WTC11 (cell line): ENCODE data around the gene SYNGR3. TPM values are rescaled to one million over a fixed set of nuclear protein-coding genes. Genes with fewer than 3 reads are reported as not detected.
A peak's percentile ranks its signal among the peaks of the same experiment; 100 is the strongest.

Experiments
- ATAC-seq: fragments of 200-7000 bp; cut with Tn5 transposase; 2 replicates; pipeline ENCODE4 v1.10.0; 2021; ENCODE audit warnings: mild to moderate bottlenecking, moderate library complexity
- CTCF ChIA-PET: fragments of 300-600 bp; sonication (Branson Sonifier 250); formaldehyde crosslinking; loops from one replicate; lab custom pipeline; 2021; ENCODE audit warnings: antibody characterized with exemption; lab: Charles Lee
- POLR2A ChIA-PET: fragments of 350-600 bp; sonication (Branson Sonifier 250); formaldehyde crosslinking; loops from one replicate; lab custom pipeline; 2021; ENCODE audit warnings: antibody characterized with exemption; lab: Charles Lee
- DNase-seq: peaks from one replicate; pipeline ENCODE4 v3.0.0; 2021; ENCODE audit warnings: low spot score
- H3K27ac Mint-ChIP-seq: 2 replicates; pipeline ENCODE4 v1.8.0; 2021; ENCODE audit warnings: mixed read lengths
- H3K27me3 Mint-ChIP-seq: 2 replicates; pipeline ENCODE4 v1.8.0; 2021; ENCODE audit warnings: low read depth, mild to moderate bottlenecking, moderate library complexity, mixed read lengths
- H3K36me3 Mint-ChIP-seq: 2 replicates; pipeline ENCODE4 v1.8.0; 2021; ENCODE audit warnings: mixed read lengths
- H3K4me1 Mint-ChIP-seq: 2 replicates; pipeline ENCODE4 v1.8.0; 2022; ENCODE audit warnings: mixed read lengths
- H3K4me3 Mint-ChIP-seq: 2 replicates; pipeline ENCODE4 v1.8.0; 2021; ENCODE audit warnings: mild to moderate bottlenecking, moderate library complexity, mixed read lengths
- H3K9me3 Mint-ChIP-seq: 2 replicates; pipeline ENCODE4 v1.8.0; 2021; ENCODE audit warnings: mixed read lengths
- IRF2 ChIP-seq: sonication (generic); formaldehyde crosslinking; IDR thresholded peaks from 2 replicates; pipeline ENCODE4 v1.8.0; 2022; ENCODE audit warnings: low read depth, missing genetic modification reagents, borderline replicate concordance
- MXD4 ChIP-seq: fragments of 250-450 bp; sonication (Bioruptor Pico); IDR thresholded peaks from 2 replicates; pipeline ENCODE4 v1.8.0; 2021; ENCODE audit warnings: mild to moderate bottlenecking, moderate library complexity, borderline replicate concordance
- SP1 ChIP-seq: sonication (generic); formaldehyde crosslinking; conservative IDR thresholded peaks from 2 replicates; pipeline ENCODE4 v1.8.1; 2022; ENCODE audit warnings: missing genetic modification reagents
- TEAD1 ChIP-seq: sonication (generic); formaldehyde crosslinking; IDR thresholded peaks from 2 replicates; pipeline ENCODE4 v1.8.0; 2022; ENCODE audit warnings: mild to moderate bottlenecking, missing genetic modification reagents
- ZNF121 ChIP-seq: sonication (generic); formaldehyde crosslinking; IDR thresholded peaks from 2 replicates; pipeline ENCODE4 v1.8.0; 2023; ENCODE audit warnings: missing genetic modification reagents
- ZNF317 ChIP-seq: sonication (generic); formaldehyde crosslinking; IDR thresholded peaks from 2 replicates; pipeline ENCODE4 v1.8.1; 2023; ENCODE audit warnings: low read depth, mild to moderate bottlenecking, moderate library complexity, missing genetic modification reagents, borderline replicate concordance
- ZNF416 ChIP-seq: fragments of 250-450 bp; sonication (Bioruptor Pico); IDR thresholded peaks from 2 replicates; pipeline ENCODE4 v1.9.0; 2021; ENCODE audit warnings: mild to moderate bottlenecking, inconsistent platforms
- total RNA-seq: library from RNA; stranded (reverse); gene quantifications from 3 replicates; pipeline ENCODE4 v1.2.3, GENCODE V29; 2021
- TF ChIP-seq, protein P1 (sequence below): sonication (generic); formaldehyde crosslinking; IDR thresholded peaks from 2 replicates; pipeline ENCODE4 v1.8.0; 2022; ENCODE audit warnings: mild to moderate bottlenecking, missing genetic modification reagents
- TF ChIP-seq, protein P2 (sequence below): sonication (generic); formaldehyde crosslinking; IDR thresholded peaks from 2 replicates; pipeline ENCODE4 v1.8.1; 2022; ENCODE audit warnings: low read depth, mild to moderate bottlenecking, moderate library complexity, missing genetic modification reagents, borderline replicate concordance
- TF ChIP-seq, protein P3 (sequence below): fragments of 250-450 bp; sonication (Bioruptor Pico); IDR thresholded peaks from 2 replicates; pipeline ENCODE4 v1.9.0; 2021; ENCODE audit warnings: mild to moderate bottlenecking
- TF ChIP-seq, protein P4 (sequence below): sonication (generic); formaldehyde crosslinking; IDR thresholded peaks from 2 replicates; pipeline ENCODE4 v1.8.0; 2022; ENCODE audit warnings: missing genetic modification reagents
- TF ChIP-seq, protein P5 (sequence below): fragments of 250-450 bp; sonication (Bioruptor Pico); IDR thresholded peaks from 2 replicates; pipeline ENCODE4 v1.8.0; 2021; ENCODE audit warnings: mild to moderate bottlenecking
- TF ChIP-seq, protein P6 (sequence below): sonication (generic); formaldehyde crosslinking; IDR thresholded peaks from 2 replicates; pipeline ENCODE4 v1.8.0; 2022; ENCODE audit warnings: mild to moderate bottlenecking, missing genetic modification reagents
- TF ChIP-seq, protein P7 (sequence below): sonication (generic); formaldehyde crosslinking; IDR thresholded peaks from 2 replicates; pipeline ENCODE4 v1.8.1; 2023; ENCODE audit warnings: mild to moderate bottlenecking, missing genetic modification reagents

SYNGR3 gene
- total RNA-seq, 1 experiment from 2014 or later, result 41.5 TPM

DNA sequence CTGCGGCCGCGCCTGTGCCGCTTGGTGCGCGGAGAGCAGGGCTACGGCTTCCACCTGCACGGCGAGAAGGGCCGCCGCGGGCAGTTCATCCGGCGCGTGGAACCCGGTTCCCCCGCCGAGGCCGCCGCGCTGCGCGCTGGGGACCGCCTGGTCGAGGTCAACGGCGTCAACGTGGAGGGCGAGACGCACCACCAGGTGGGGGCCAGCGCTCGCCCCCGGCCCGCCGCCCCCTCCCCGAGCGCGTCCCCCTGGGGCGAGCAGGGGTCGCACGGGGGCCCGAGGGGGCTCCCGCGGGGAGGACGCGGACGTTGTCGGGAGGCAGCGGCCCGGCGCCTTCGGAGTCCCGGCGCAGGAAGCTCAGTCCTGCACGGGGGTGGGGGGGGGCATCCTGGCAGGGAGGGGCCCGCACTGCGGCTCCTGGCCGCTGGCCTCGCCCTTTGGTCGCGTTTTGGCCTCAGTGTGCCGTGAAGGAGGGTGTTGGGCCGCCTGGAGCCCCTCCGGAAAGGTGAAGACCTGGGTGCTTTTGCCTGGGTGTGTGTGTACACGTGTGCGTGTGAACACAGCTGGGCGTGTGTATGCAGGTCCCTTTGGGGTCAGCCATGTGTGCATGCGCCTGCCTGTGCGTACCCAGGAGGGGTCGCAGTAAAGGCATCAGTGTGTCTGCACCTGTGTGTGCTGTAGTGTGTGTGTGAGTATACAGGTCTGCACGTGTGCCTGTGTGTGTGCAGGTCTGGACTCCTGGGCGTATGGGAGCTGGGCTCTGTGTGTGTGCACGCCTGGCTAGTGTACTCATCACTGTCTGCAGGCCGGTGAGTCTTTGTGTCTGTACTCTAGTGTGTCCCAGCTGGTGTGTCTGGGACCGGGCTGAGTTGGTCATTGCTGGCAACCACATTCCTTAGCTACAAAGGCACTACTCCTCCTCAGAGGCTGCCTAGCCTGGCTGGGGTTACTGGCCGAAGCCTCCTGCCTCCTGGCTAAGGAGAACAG lies 37.5 kb downstream of the SYNGR3 start:
- POLR2A ChIA-PET, result interaction anchor here (0.6 kb wide), 1 partner anchor 55 kb away, joined by 4 read pairs; no protein-coding TSS in a partner anchor

More for the DNA sequence above, 37.5 kb downstream of the SYNGR3 start:
- Mint-ChIP-seq H3K4me3 (peak overlapping the region; percentile 75), H3K9me3 (no peaks in the 10 kb centered on the region), H3K27ac (no peak overlapping the region), H3K4me1 (peaks cover 12% of the 10 kb centered on the region), H3K27me3 (peaks cover 34% of the 10 kb centered on the region), H3K36me3 (no peaks in the 10 kb centered on the region)
- CTCF ChIA-PET, result interaction anchor here (0.7 to 2.3 kb wide), 7 partner anchors 11 to 474 kb away, joined by 3 to 16 read pairs (median 4); no protein-coding TSS in a partner anchor
- ATAC-seq (no peak), DNase-seq (no peak)
- TF ChIP-seq, protein P1, sequence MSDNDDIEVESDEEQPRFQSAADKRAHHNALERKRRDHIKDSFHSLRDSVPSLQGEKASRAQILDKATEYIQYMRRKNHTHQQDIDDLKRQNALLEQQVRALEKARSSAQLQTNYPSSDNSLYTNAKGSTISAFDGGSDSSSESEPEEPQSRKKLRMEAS (CRISPR knock-in tag), result no peak
- no peak for TF ChIP-seq ZNF317 (CRISPR knock-in tag)
- TF ChIP-seq, protein P2, sequence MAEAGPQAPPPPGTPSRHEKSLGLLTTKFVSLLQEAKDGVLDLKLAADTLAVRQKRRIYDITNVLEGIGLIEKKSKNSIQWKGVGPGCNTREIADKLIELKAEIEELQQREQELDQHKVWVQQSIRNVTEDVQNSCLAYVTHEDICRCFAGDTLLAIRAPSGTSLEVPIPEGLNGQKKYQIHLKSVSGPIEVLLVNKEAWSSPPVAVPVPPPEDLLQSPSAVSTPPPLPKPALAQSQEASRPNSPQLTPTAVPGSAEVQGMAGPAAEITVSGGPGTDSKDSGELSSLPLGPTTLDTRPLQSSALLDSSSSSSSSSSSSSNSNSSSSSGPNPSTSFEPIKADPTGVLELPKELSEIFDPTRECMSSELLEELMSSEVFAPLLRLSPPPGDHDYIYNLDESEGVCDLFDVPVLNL (CRISPR knock-in tag), result peak; percentile 51; the same call in 1 of the 2 replicates
- TF ChIP-seq, protein P3, sequence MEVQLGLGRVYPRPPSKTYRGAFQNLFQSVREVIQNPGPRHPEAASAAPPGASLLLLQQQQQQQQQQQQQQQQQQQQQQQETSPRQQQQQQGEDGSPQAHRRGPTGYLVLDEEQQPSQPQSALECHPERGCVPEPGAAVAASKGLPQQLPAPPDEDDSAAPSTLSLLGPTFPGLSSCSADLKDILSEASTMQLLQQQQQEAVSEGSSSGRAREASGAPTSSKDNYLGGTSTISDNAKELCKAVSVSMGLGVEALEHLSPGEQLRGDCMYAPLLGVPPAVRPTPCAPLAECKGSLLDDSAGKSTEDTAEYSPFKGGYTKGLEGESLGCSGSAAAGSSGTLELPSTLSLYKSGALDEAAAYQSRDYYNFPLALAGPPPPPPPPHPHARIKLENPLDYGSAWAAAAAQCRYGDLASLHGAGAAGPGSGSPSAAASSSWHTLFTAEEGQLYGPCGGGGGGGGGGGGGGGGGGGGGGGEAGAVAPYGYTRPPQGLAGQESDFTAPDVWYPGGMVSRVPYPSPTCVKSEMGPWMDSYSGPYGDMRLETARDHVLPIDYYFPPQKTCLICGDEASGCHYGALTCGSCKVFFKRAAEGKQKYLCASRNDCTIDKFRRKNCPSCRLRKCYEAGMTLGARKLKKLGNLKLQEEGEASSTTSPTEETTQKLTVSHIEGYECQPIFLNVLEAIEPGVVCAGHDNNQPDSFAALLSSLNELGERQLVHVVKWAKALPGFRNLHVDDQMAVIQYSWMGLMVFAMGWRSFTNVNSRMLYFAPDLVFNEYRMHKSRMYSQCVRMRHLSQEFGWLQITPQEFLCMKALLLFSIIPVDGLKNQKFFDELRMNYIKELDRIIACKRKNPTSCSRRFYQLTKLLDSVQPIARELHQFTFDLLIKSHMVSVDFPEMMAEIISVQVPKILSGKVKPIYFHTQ, result no peak
- TF ChIP-seq, protein P4, sequence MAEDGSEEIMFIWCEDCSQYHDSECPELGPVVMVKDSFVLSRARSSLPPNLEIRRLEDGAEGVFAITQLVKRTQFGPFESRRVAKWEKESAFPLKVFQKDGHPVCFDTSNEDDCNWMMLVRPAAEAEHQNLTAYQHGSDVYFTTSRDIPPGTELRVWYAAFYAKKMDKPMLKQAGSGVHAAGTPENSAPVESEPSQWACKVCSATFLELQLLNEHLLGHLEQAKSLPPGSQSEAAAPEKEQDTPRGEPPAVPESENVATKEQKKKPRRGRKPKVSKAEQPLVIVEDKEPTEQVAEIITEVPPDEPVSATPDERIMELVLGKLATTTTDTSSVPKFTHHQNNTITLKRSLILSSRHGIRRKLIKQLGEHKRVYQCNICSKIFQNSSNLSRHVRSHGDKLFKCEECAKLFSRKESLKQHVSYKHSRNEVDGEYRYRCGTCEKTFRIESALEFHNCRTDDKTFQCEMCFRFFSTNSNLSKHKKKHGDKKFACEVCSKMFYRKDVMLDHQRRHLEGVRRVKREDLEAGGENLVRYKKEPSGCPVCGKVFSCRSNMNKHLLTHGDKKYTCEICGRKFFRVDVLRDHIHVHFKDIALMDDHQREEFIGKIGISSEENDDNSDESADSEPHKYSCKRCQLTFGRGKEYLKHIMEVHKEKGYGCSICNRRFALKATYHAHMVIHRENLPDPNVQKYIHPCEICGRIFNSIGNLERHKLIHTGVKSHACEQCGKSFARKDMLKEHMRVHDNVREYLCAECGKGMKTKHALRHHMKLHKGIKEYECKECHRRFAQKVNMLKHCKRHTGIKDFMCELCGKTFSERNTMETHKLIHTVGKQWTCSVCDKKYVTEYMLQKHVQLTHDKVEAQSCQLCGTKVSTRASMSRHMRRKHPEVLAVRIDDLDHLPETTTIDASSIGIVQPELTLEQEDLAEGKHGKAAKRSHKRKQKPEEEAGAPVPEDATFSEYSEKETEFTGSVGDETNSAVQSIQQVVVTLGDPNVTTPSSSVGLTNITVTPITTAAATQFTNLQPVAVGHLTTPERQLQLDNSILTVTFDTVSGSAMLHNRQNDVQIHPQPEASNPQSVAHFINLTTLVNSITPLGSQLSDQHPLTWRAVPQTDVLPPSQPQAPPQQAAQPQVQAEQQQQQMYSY (CRISPR knock-in tag), result no peak
- TF ChIP-seq ZNF121 (CRISPR knock-in tag), result 0 out of 2 replicates have a peak, but pooled peaks have one; percentile 39
- TF ChIP-seq, protein P5, sequence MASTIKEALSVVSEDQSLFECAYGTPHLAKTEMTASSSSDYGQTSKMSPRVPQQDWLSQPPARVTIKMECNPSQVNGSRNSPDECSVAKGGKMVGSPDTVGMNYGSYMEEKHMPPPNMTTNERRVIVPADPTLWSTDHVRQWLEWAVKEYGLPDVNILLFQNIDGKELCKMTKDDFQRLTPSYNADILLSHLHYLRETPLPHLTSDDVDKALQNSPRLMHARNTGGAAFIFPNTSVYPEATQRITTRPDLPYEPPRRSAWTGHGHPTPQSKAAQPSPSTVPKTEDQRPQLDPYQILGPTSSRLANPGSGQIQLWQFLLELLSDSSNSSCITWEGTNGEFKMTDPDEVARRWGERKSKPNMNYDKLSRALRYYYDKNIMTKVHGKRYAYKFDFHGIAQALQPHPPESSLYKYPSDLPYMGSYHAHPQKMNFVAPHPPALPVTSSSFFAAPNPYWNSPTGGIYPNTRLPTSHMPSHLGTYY (CRISPR knock-in tag), result no peak
- no peak for TF ChIP-seq ZNF416 (CRISPR knock-in tag)
- TF ChIP-seq SP1 (CRISPR knock-in tag), result no peak
- TF ChIP-seq, protein P6, sequence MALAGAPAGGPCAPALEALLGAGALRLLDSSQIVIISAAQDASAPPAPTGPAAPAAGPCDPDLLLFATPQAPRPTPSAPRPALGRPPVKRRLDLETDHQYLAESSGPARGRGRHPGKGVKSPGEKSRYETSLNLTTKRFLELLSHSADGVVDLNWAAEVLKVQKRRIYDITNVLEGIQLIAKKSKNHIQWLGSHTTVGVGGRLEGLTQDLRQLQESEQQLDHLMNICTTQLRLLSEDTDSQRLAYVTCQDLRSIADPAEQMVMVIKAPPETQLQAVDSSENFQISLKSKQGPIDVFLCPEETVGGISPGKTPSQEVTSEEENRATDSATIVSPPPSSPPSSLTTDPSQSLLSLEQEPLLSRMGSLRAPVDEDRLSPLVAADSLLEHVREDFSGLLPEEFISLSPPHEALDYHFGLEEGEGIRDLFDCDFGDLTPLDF (CRISPR knock-in tag), result no peak
- TF ChIP-seq, protein P7, sequence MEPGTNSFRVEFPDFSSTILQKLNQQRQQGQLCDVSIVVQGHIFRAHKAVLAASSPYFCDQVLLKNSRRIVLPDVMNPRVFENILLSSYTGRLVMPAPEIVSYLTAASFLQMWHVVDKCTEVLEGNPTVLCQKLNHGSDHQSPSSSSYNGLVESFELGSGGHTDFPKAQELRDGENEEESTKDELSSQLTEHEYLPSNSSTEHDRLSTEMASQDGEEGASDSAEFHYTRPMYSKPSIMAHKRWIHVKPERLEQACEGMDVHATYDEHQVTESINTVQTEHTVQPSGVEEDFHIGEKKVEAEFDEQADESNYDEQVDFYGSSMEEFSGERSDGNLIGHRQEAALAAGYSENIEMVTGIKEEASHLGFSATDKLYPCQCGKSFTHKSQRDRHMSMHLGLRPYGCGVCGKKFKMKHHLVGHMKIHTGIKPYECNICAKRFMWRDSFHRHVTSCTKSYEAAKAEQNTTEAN (CRISPR knock-in tag), result no peak
- TF ChIP-seq TEAD1, result no peak
- TF ChIP-seq MXD4 (CRISPR knock-in tag), result no peak
- no peak for TF ChIP-seq IRF2 (CRISPR knock-in tag)
